ENCODE results near the gene CYB561D2. TPM values are rescaled to one million over a fixed set of nuclear protein-coding genes. Genes with fewer than 3 reads are reported as not detected.
A peak's percentile ranks its signal among the peaks of the same experiment; 100 is the strongest.

The CYB561D2 gene
- total RNA-seq, 1 donor from 2014 or later: 2.2 TPM

DNA sequence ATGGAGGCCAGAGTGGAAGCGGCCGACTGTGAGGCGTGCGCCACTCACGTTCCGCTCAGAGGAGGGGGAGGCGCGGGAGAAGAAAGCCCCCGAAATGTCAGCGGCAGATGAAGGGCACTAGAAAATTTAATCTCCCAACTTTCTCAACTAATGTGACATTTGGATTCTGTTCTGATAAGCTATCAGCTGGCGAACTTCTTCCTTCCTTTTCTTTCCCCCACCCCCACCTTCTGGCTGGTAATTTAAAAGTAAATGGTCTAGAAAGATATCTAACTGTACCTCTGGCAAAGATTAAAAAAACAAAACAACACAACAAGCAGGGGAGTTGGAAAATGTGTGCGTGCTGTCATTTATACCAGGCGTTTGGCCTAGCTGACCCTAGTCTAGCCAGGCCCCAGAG is 35.1 kb downstream of the CYB561D2 start:
- H3K4me3 ChIP-seq: no peak overlapping the region
- H3K4me3 Mint-ChIP-seq: no peak overlapping the region
- H3K9ac ChIP-seq: no peak overlapping the region
- H3K27ac ChIP-seq: no peak overlapping the region
- no peaks in the 10 kb centered on the region for H4K20me1 ChIP-seq (ENCODE audit: low read depth)
- H3K27me3 Mint-ChIP-seq (ENCODE audit: insufficient read depth, low read depth): peaks cover 7% of the 10 kb centered on the region
- H3K9me3 Mint-ChIP-seq: no peaks in the 10 kb centered on the region
- H3K27ac Mint-ChIP-seq: no peak overlapping the region
- H3F3A ChIP-seq (ENCODE audit: low read depth): no peaks in the 10 kb centered on the region
- TF ChIP-seq, protein P1, sequence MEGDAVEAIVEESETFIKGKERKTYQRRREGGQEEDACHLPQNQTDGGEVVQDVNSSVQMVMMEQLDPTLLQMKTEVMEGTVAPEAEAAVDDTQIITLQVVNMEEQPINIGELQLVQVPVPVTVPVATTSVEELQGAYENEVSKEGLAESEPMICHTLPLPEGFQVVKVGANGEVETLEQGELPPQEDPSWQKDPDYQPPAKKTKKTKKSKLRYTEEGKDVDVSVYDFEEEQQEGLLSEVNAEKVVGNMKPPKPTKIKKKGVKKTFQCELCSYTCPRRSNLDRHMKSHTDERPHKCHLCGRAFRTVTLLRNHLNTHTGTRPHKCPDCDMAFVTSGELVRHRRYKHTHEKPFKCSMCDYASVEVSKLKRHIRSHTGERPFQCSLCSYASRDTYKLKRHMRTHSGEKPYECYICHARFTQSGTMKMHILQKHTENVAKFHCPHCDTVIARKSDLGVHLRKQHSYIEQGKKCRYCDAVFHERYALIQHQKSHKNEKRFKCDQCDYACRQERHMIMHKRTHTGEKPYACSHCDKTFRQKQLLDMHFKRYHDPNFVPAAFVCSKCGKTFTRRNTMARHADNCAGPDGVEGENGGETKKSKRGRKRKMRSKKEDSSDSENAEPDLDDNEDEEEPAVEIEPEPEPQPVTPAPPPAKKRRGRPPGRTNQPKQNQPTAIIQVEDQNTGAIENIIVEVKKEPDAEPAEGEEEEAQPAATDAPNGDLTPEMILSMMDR (IDR thresholded peaks at IDR 0.05): no peak
- TF ChIP-seq EZH2phosphoT487 (IDR thresholded peaks at IDR 0.05): no peak
- TF ChIP-seq EZH2 (IDR thresholded peaks at IDR 0.05): no peak
- no peak overlapping the region for H3K4me2 ChIP-seq
- no peak for DNase-seq (ENCODE audit: low spot score)
- peaks cover 9% of the 10 kb centered on the region for H3K4me1 ChIP-seq
- H2AFZ ChIP-seq (replicated peaks): no peak overlapping the region
- no peaks in the 10 kb centered on the region for H3K79me2 ChIP-seq (ENCODE audit: low read depth)
- no peaks in the 10 kb centered on the region for H3K9me3 ChIP-seq (ENCODE audit: low read depth)
- H3K4me1 Mint-ChIP-seq: peaks cover 16% of the 10 kb centered on the region
- no peaks in the 10 kb centered on the region for H3K36me3 ChIP-seq
- no peaks in the 10 kb centered on the region for H3K27me3 ChIP-seq
- H3K36me3 Mint-ChIP-seq: no peaks in the 10 kb centered on the region

DNA sequence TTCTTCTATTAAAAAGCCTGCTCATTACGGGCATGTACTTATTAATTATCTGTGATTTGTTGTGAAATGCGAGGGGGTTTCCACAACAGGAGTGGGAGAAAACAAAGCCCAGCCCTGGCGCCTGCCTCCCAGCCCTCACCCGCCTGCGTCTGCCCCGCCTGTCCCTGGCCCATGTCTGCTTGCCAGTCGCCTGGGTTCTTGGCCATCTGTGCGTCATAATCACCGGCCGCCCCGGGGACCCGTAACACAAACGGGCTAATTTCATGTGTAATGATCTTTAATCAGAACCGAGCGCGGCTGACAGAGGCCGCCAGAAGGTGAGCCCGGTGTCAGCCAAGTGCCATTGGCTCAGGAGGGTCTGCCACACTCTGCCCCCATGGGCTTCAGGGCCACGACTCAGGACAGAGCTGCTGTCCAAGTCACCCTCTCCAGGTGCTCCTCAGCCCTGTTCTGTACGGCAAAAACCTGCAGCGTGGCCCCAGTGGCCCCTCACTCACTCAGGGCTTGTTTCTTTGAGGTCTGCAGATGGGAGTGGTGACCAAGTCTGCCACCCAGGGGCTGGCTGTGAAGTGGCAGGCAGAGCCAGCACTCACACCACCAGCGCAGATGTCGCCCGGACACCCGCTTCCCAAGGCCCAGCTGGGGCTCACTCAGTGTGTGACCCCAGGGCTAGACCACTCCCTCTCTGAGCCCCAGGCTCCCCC is 37.5 kb downstream of the CYB561D2 start:
- TF ChIP-seq, protein P1 (IDR thresholded peaks at IDR 0.05): peak; percentile 62
- TF ChIP-seq EZH2phosphoT487 (IDR thresholded peaks at IDR 0.05): no peak
- TF ChIP-seq EZH2 (IDR thresholded peaks at IDR 0.05): no peak
- Histone ChIP-seq H3K9ac (no peak overlapping the region), H3K36me3 (no peaks in the 10 kb centered on the region), H3K27me3 (no peaks in the 10 kb centered on the region), H3K27ac (no peak overlapping the region), H3K79me2 (ENCODE audit: low read depth) (no peaks in the 10 kb centered on the region), H3K4me3 (no peak overlapping the region), H4K20me1 (ENCODE audit: low read depth) (no peaks in the 10 kb centered on the region), H3F3A (ENCODE audit: low read depth) (no peaks in the 10 kb centered on the region), H3K4me1 (peaks cover 3% of the 10 kb centered on the region), H3K9me3 (ENCODE audit: low read depth) (no peaks in the 10 kb centered on the region), H3K4me2 (no peak overlapping the region), H2AFZ (replicated peaks) (no peak overlapping the region)
- Mint-ChIP-seq H3K27ac (no peak overlapping the region), H3K4me1 (peaks cover 3% of the 10 kb centered on the region), H3K4me3 (no peak overlapping the region), H3K9me3 (no peaks in the 10 kb centered on the region), H3K36me3 (no peaks in the 10 kb centered on the region), H3K27me3 (ENCODE audit: insufficient read depth, low read depth) (peaks cover 2% of the 10 kb centered on the region)
- peak; percentile 75 for DNase-seq (ENCODE audit: low spot score)

DNA sequence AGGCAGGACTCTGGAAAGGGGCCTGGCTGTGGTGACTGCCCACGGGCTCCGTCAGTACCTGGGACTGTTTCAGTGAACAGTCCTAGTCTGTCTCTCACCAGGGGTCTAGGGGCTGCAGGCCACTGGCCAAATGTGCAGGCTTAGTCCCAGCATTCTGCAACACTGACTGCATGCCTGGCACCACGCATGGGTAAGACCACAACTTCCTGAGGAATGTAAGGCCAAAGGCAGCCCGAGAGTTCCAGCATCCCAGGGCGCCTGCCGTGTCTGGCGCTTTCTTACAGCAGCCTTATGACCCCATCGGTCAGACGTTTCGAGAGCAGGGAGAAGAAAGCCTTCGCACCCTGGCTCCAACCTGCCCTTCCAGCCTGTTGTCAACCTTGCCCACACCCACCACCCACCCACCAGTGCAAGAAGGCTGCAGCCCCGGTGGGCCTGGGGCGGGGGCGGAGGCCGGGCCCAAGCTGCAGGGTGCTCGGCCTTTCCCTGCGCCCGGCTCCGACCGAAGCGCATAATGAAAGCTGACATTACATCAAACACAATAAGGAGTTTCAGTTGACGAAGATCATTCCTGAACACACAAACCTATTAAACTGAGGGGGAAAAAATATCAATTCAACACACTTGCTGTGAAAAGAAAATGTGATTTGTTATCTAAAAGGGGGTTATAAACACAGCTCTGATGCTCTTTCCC is 38.2 kb downstream of the CYB561D2 start:
- Mint-ChIP-seq H3K27ac (no peak overlapping the region), H3K36me3 (no peaks in the 10 kb centered on the region), H3K27me3 (ENCODE audit: insufficient read depth, low read depth) (peaks cover 2% of the 10 kb centered on the region), H3K4me3 (no peak overlapping the region), H3K4me1 (peaks cover 3% of the 10 kb centered on the region), H3K9me3 (no peaks in the 10 kb centered on the region)
- TF ChIP-seq EZH2phosphoT487 (IDR thresholded peaks at IDR 0.05): no peak
- TF ChIP-seq, protein P1 (IDR thresholded peaks at IDR 0.05): no peak
- no peak for TF ChIP-seq EZH2 (IDR thresholded peaks at IDR 0.05)
- H3K4me1 ChIP-seq: peaks cover 3% of the 10 kb centered on the region
- H3K27me3 ChIP-seq: no peaks in the 10 kb centered on the region
- H2AFZ ChIP-seq (replicated peaks): no peak overlapping the region
- no peak overlapping the region for H3K4me3 ChIP-seq
- H3F3A ChIP-seq (ENCODE audit: low read depth): no peaks in the 10 kb centered on the region
- H3K79me2 ChIP-seq (ENCODE audit: low read depth): no peaks in the 10 kb centered on the region
- no peak overlapping the region for H3K27ac ChIP-seq
- H3K9me3 ChIP-seq (ENCODE audit: low read depth): no peaks in the 10 kb centered on the region
- no peak for DNase-seq (ENCODE audit: low spot score)
- no peak overlapping the region for H3K4me2 ChIP-seq
- H4K20me1 ChIP-seq (ENCODE audit: low read depth): no peaks in the 10 kb centered on the region
- H3K36me3 ChIP-seq: no peaks in the 10 kb centered on the region
- no peak overlapping the region for H3K9ac ChIP-seq
